ENCODE measurements around the gene KLHL42. TPM values are rescaled to one million over a fixed set of nuclear protein-coding genes. Genes with fewer than 3 reads are reported as not detected.

KLHL42 gene
- total RNA-seq, 1 experiment from 2014 or later: 35.8 TPM

- H3K36me3 Mint-ChIP-seq (ENCODE audit: insufficient read depth in 1 of 3, low read depth in 3 of 3): peaks cover 7 to 27% (median 27%) of the 10 kb centered on the region in 3 experiments; a peak in 6 of 7 replicates
- DNase-seq: no peak
- Histone ChIP-seq H2AK5ac (ENCODE audit: insufficient read length, low read length) (no peak overlapping the region), H2BK15ac (ENCODE audit: low read depth, low read length) (no peak overlapping the region), H3K23ac (ENCODE audit: insufficient read length, low read depth, low read length) (no peak overlapping the region), H2BK20ac (ENCODE audit: low read depth, low read length, poor library complexity, severe bottlenecking) (no peak overlapping the region), H3K14ac (ENCODE audit: insufficient read depth, low read length) (no peak overlapping the region), H3K18ac (ENCODE audit: insufficient read length, low read depth, low read length) (no peak overlapping the region), H3K4ac (ENCODE audit: low read depth, low read length) (no peak overlapping the region), H2AFZ (ENCODE audit: low read length) (no peak overlapping the region), H3K79me2 (ENCODE audit: insufficient read depth, low read length) (no peaks in the 10 kb centered on the region), H3K56ac (ENCODE audit: insufficient read length, low read depth, low read length) (no peak overlapping the region), H3K27me3 (ENCODE audit: insufficient read depth, low read length) (no peaks in the 10 kb centered on the region), H3K9me3 (ENCODE audit: control insufficient read depth, low read depth, low read length) (no peaks in the 10 kb centered on the region), H3T11ph (ENCODE audit: low read length) (no peak overlapping the region), H4K8ac (replicated peaks; ENCODE audit: insufficient read length, low read depth, low read length) (no peak overlapping the region), H4K20me1 (ENCODE audit: control insufficient read depth, insufficient read depth, insufficient read length) (no peaks in the 10 kb centered on the region), H4K91ac (ENCODE audit: insufficient read length, low read depth, low read length) (no peak overlapping the region), H3K79me1 (ENCODE audit: insufficient read depth, low read depth, low read length, poor library complexity, severe bottlenecking) (no peaks in the 10 kb centered on the region), H2BK120ac (ENCODE audit: low read depth, low read length, poor library complexity, severe bottlenecking) (no peak overlapping the region), H3K4me1 (ENCODE audit: insufficient read depth, low read length) (no peaks in the 10 kb centered on the region), H3K23me2 (ENCODE audit: insufficient read length, low read depth, low read length, poor library complexity, severe bottlenecking) (no peaks in the 10 kb centered on the region), H3K9ac (ENCODE audit: extremely low read depth, insufficient read length, low read length) (no peak overlapping the region), H4K5ac (ENCODE audit: insufficient read length, low read depth, low read length) (no peak overlapping the region), H2BK5ac (ENCODE audit: insufficient read length, low read length) (no peak overlapping the region), H2BK12ac (ENCODE audit: insufficient read length, low read depth, low read length) (no peak overlapping the region), H3K27ac (ENCODE audit: insufficient read length, low read depth, low read length) (no peak overlapping the region), H3K4me2 (ENCODE audit: insufficient read depth, insufficient read length, low read length) (no peak overlapping the region)
- no peaks in the 10 kb centered on the region for H3K4me1 Mint-ChIP-seq
- no peaks in the 10 kb centered on the region for H3K9me3 Mint-ChIP-seq
- TF ChIP-seq, protein P1, sequence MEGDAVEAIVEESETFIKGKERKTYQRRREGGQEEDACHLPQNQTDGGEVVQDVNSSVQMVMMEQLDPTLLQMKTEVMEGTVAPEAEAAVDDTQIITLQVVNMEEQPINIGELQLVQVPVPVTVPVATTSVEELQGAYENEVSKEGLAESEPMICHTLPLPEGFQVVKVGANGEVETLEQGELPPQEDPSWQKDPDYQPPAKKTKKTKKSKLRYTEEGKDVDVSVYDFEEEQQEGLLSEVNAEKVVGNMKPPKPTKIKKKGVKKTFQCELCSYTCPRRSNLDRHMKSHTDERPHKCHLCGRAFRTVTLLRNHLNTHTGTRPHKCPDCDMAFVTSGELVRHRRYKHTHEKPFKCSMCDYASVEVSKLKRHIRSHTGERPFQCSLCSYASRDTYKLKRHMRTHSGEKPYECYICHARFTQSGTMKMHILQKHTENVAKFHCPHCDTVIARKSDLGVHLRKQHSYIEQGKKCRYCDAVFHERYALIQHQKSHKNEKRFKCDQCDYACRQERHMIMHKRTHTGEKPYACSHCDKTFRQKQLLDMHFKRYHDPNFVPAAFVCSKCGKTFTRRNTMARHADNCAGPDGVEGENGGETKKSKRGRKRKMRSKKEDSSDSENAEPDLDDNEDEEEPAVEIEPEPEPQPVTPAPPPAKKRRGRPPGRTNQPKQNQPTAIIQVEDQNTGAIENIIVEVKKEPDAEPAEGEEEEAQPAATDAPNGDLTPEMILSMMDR (conservative IDR thresholded peaks at IDR 0.05): no peak
- no peaks in the 10 kb centered on the region for H3K27me3 Mint-ChIP-seq (ENCODE audit: low read depth)
- no peak overlapping the region for H3K4me3 Mint-ChIP-seq
- no CpG with 5 or more reads among the region's 5 CpGs for WGBS (ENCODE audit: extremely low coverage, insufficient read length, low lambda C conversion rate)
- H3K27ac Mint-ChIP-seq: no peak overlapping the region; a peak in 1 of 7 replicates
Observed at GRCh38 chr12:27801630-27802029, 21.6 kb downstream of the KLHL42 start.

Data from H9 (cell line).